Measurements from ENCODE around the gene LMAN1L. TPM values are rescaled to one million over a fixed set of nuclear protein-coding genes. Genes with fewer than 3 reads are reported as not detected.

The LMAN1L gene
- total RNA-seq, 1 donor from 2014 or later, result 8.1 TPM

DNA sequence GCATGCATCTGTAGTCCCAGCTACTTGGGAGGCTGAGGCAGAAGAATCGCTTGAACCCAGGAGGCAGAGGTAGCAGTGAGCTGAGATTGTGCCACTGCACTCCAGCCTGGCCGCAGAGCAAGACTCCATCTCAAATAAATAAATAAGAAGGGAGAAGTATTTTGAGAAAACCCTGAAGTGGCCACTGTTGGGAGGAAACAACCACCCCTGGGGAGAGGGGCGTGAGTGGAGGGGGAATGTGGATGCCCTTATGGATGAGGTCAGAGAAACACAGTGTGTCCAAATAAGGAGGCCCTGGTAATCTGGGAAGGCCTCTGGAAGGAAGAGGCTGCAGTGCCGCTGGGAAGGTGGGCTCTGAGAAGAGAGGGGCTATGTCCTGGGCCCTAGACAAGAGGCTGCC lies 9.6 kb downstream of the LMAN1L start:
- Histone ChIP-seq H3K4me1 (peaks cover 14% of the 10 kb centered on the region), H3K27me3 (ENCODE audit: low read depth) (peaks cover 30% of the 10 kb centered on the region), H3K27ac (replicated peaks) (no peak overlapping the region), H3K36me3 (no peaks in the 10 kb centered on the region), H3K4me3 (no peak overlapping the region), H3K9me3 (replicated peaks) (no peaks in the 10 kb centered on the region)
- TF ChIP-seq, protein P1, sequence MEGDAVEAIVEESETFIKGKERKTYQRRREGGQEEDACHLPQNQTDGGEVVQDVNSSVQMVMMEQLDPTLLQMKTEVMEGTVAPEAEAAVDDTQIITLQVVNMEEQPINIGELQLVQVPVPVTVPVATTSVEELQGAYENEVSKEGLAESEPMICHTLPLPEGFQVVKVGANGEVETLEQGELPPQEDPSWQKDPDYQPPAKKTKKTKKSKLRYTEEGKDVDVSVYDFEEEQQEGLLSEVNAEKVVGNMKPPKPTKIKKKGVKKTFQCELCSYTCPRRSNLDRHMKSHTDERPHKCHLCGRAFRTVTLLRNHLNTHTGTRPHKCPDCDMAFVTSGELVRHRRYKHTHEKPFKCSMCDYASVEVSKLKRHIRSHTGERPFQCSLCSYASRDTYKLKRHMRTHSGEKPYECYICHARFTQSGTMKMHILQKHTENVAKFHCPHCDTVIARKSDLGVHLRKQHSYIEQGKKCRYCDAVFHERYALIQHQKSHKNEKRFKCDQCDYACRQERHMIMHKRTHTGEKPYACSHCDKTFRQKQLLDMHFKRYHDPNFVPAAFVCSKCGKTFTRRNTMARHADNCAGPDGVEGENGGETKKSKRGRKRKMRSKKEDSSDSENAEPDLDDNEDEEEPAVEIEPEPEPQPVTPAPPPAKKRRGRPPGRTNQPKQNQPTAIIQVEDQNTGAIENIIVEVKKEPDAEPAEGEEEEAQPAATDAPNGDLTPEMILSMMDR (IDR thresholded peaks at IDR 0.05; ENCODE audit: borderline replicate concordance), result no peak
- intact Hi-C loops (cut with micrococcal nuclease), result no loop called here
- no peak for DNase-seq

DNA sequence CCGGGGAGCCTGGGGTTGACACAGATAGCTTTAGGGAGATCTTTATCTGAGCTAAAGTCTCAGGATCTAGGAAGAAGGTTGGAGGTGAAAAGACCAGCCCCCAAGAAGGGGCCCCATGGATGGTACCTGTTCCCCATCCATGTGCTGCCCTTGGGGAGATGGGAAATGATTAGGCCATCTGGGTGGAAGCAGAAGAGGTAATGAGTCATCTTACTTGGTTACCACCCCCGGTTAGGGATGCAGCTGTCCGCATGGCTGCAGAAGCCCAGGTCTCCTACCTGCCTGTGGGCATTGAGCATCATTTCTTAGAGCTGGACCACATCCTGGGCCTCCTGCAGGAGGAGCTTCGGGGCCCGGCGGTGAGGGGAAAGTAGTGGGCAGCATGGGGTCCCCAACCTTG lies 10.7 kb downstream of the LMAN1L start:
- intact Hi-C loops (cut with micrococcal nuclease), result no loop called here
- Histone ChIP-seq H3K27ac (replicated peaks) (no peak overlapping the region), H3K36me3 (no peaks in the 10 kb centered on the region), H3K9me3 (replicated peaks) (no peaks in the 10 kb centered on the region), H3K4me1 (peaks cover 6% of the 10 kb centered on the region), H3K27me3 (ENCODE audit: low read depth) (peaks cover 40% of the 10 kb centered on the region), H3K4me3 (no peak overlapping the region)
- DNase-seq, result no peak
- TF ChIP-seq, protein P1 (IDR thresholded peaks at IDR 0.05; ENCODE audit: borderline replicate concordance), result no peak

DNA sequence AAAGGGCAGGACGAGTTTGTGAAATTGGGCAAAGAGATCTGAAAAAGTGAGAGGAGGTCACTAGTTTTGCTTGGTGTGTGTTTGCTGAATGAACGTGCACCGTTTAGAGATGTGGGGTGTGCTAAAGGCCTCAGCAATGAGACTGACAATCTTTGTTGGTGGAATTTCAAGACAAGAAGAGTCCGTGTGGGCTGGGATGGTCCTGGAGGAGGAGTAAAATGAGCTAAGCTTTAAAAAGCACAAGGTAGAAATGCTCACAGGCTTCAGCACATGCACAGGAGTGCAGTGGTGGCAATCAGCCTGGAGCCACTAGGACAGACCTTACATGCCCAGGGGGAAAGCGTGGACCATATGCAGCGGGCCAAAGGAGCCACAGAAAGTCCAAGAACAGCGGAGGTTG lies 12.3 kb downstream of the LMAN1L start:
- no peaks in the 10 kb centered on the region for H3K9me3 ChIP-seq (replicated peaks)
- peaks cover 47% of the 10 kb centered on the region for H3K27me3 ChIP-seq (ENCODE audit: low read depth)
- H3K4me1 ChIP-seq, result peaks cover 6% of the 10 kb centered on the region
- DNase-seq, result no peak
- intact Hi-C loops (cut with micrococcal nuclease), result no loop called here
- H3K36me3 ChIP-seq, result no peaks in the 10 kb centered on the region
- no peak overlapping the region for H3K27ac ChIP-seq (replicated peaks)
- no peak overlapping the region for H3K4me3 ChIP-seq
- TF ChIP-seq, protein P1 (IDR thresholded peaks at IDR 0.05; ENCODE audit: borderline replicate concordance), result no peak

DNA sequence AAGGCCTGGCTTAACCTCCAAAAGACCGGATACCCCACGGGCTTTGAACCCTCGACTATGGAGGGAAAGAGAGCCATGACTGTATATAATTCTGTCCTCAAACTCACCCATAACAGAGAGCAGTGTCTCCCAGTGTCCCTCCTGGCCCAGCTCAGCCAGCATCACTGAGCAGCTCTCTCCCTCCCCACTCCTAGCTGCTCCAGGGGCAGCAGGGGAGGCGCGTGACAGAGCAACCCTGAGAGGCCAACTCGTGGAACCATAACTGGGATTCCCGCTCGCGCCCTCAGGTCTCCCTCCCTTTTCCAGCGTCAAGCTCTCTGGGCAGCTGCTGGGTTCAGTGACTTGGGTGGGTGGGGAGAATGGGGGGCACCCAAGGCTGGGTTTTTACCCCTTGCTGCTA lies 13.2 kb downstream of the LMAN1L start:
- TF ChIP-seq, protein P1 (IDR thresholded peaks at IDR 0.05; ENCODE audit: borderline replicate concordance), result no peak
- H3K36me3 ChIP-seq, result no peaks in the 10 kb centered on the region
- no peaks in the 10 kb centered on the region for H3K9me3 ChIP-seq (replicated peaks)
- peaks cover 47% of the 10 kb centered on the region for H3K27me3 ChIP-seq (ENCODE audit: low read depth)
- peaks cover 10% of the 10 kb centered on the region for H3K4me1 ChIP-seq
- no peak for DNase-seq
- intact Hi-C loops (cut with micrococcal nuclease), result no loop called here
- H3K4me3 ChIP-seq, result no peak overlapping the region
- H3K27ac ChIP-seq (replicated peaks), result no peak overlapping the region

DNA sequence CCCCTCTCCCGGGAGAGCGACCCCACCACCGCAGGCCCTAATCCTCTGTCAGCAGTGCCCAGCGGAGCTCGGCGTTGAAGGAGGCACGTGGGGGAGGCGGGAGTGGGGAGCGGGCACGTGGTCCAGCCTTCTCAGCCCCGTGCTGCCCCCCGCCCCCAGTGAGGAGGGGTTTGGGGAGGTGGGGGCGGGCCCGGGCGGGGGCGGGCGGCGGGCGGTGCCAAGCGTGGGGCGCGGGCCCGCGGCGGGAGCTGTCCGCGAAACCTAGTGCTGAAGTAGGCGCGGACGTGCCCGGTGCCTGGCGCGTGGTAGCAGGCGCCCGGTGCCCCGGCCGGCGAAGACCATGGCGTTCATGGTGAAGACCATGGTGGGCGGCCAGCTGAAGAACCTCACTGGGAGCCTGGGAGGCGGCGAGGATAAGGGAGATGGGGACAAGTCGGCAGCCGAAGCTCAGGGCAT lies 13.8 kb downstream of the LMAN1L start, which contains the start of gene CPLX3:
CPLX3 (plus strand) TSS at position 264 of the 456 bp plus-strand sequence; CDS start at position 341, 77 bp downstream.
- Histone ChIP-seq H3K27me3 (ENCODE audit: low read depth) (peaks cover 47% of the 10 kb centered on the region), H3K27ac (replicated peaks) (no peak within 1 kb of the TSS), H3K4me3 (no peak within 1 kb of the TSS), H3K36me3 (no peaks in the 10 kb centered on the region), H3K9me3 (replicated peaks) (no peaks in the 10 kb centered on the region), H3K4me1 (peaks cover 15% of the 10 kb centered on the region)
- DNase-seq, result no peak
- TF ChIP-seq, protein P1 (IDR thresholded peaks at IDR 0.05; ENCODE audit: borderline replicate concordance), result no peak
- intact Hi-C loops (cut with micrococcal nuclease), result no loop called here
